ENCODE measurements around the gene PRR16.

DNA sequence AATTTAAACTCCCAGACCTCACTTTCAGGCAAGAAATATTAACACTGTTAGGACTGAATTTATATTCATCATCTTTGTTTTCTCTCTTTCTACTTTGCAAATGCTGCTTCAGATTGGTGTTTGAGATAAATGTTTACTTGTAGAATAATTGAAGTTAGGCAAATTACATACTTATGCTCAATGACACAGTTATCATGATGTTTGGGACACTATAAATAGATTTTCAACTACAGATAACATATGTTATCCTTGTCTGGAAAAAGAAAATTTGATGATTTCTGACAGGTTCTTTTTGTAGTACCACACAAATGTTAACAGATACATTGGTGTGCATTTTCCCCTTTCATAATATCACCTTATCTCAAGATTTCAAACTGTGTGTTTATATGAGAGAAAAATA is 7.9 kb downstream of the PRR16 start:
- TF ChIP-seq ESRRA (IDR thresholded peaks at IDR 0.05; ENCODE audit: borderline replicate concordance, low read length) (no peak), KDM5A (IDR thresholded peaks at IDR 0.05) (no peak), PHF8 (IDR thresholded peaks at IDR 0.05; ENCODE audit: borderline replicate concordance, low read depth) (no peak), POLR2A (IDR thresholded peaks at IDR 0.05; ENCODE audit: low read length) (no peak), CHD4 (IDR thresholded peaks at IDR 0.05; ENCODE audit: borderline replicate concordance) (no peak), KDM1A (IDR thresholded peaks at IDR 0.05; ENCODE audit: low read depth) (no peak), RFX5 (IDR thresholded peaks at IDR 0.05) (no peak)
- TF ChIP-seq, protein P1, sequence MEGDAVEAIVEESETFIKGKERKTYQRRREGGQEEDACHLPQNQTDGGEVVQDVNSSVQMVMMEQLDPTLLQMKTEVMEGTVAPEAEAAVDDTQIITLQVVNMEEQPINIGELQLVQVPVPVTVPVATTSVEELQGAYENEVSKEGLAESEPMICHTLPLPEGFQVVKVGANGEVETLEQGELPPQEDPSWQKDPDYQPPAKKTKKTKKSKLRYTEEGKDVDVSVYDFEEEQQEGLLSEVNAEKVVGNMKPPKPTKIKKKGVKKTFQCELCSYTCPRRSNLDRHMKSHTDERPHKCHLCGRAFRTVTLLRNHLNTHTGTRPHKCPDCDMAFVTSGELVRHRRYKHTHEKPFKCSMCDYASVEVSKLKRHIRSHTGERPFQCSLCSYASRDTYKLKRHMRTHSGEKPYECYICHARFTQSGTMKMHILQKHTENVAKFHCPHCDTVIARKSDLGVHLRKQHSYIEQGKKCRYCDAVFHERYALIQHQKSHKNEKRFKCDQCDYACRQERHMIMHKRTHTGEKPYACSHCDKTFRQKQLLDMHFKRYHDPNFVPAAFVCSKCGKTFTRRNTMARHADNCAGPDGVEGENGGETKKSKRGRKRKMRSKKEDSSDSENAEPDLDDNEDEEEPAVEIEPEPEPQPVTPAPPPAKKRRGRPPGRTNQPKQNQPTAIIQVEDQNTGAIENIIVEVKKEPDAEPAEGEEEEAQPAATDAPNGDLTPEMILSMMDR (IDR thresholded peaks at IDR 0.05) = no peak
